K562 treated with DMSO at 1 percent for 48 hours (cell line): Measurements from ENCODE around the gene MPND. TPM values are rescaled to one million over a fixed set of nuclear protein-coding genes. Genes with fewer than 3 reads are reported as not detected.

Experiments
- total RNA-seq: library from RNA; unstranded; fragments of 300-600 nt; gene quantifications from 2 replicates; pipeline ENCODE4 v1.2.3, GENCODE V29; 2022; ENCODE audit warnings: low replicate concordance; ENCODE audit errors: extremely low read depth

The MPND gene, protein sequence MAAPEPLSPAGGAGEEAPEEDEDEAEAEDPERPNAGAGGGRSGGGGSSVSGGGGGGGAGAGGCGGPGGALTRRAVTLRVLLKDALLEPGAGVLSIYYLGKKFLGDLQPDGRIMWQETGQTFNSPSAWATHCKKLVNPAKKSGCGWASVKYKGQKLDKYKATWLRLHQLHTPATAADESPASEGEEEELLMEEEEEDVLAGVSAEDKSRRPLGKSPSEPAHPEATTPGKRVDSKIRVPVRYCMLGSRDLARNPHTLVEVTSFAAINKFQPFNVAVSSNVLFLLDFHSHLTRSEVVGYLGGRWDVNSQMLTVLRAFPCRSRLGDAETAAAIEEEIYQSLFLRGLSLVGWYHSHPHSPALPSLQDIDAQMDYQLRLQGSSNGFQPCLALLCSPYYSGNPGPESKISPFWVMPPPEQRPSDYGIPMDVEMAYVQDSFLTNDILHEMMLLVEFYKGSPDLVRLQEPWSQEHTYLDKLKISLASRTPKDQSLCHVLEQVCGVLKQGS
- not detected in 2 replicates for total RNA-seq

DNA sequence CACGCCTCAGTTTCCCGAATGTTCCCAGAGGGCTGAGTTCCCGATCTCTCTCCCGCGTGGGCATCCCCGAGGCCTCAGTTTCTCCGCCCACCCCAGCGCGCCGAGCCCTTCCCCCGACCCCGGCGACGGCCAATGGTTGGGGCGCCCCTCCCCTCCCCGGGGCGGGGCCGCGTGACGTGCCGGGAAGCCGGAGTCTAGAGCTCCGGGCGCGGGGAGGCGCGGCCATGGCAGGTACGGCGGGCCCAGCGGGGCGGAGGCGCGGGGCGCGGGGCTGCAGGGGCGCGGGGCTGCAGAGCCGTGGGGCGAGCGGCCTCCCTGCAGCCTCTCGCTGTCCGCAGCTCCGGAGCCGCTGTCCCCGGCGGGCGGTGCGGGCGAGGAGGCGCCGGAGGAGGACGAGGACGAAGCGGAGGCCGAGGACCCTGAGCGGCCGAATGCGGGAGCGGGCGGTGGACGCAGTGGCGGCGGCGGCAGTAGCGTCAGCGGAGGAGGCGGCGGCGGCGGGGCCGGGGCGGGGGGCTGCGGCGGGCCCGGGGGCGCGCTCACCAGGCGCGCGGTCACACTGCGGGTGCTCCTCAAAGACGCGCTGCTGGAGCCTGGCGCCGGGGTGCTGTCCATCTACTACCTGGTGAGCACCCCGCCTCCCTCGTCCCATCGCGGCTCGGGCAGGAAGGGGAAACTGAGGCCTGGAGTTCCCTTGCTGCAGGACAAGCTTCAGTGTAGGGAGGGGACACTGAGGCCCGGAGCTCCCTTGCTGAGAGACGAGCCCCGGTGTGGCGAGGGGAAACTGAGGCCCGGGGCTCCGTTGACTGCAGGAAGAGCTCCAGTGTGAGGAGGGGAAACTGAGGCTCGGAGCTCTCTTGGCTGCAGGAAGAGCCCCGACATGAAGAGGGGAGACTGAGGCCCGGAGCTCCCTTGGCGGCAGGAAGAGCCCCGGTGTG, at the start of gene MPND:
MPND (plus strand) TSS at position 193 of the 938 bp plus-strand sequence; CDS start at position 225, 32 bp downstream.

DNA sequence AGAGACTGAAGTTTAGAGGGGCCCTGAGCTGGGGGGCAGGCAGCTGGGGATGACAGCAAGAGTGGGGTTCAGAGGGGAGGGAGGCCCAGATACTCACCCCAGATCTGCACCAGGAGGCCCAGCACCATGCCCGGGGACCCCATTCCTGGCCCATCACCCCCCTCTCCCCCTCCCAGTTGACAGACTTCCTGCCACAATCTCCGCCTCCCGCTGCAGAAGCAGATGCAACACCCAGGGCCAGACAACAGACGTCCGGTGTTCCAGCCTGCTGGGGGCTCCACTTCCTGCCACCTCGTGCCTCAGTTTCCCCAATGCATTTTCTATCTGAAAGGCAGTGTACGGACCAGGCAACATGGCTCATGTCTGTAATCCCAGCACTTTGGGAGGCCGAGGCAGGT, 41.1 kb upstream of the MPND start, which contains the start of gene TMIGD2:
TMIGD2 (minus strand) TSS at position 147 of the 398 bp plus-strand sequence; CDS start at position 143, 4 bp downstream.

DNA sequence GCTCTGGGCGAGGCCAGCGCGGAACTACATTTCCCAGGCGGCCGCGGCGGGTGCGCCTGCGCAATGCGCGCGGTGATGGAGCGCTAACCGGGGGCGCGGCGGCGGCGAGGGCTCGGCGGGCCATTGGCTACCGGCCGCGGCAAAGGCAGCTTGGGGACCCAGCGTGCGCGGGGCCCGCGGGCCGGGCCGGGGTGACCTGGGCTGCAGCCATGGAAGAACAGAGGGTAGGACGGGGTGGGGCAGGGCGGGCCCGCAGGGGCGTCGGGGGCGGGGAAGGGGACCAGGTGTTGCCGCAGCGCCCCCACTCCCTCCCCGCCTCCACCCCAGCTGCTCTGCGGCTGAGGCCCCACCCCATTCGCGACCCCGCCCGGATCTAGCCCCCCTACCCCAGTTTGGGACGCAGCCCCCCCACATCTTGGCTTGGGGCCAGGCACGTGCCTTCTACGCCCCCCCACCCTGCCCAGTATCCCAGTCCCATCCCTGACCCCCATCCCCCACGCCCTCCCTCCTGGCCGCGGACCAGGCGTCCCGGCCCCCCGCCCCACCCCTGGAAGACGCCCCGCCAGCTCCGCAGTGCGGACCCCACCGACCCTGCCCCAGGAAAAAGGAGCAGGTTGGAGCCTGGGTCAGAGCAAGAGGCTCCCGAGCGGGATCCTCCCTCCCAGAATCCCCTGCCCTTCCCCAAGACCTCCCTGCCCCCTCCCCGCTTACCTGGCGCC, 38.7 kb upstream of the MPND start, which contains the start of gene FSD1:
FSD1 (plus strand) TSS at position 61 of the 719 bp plus-strand sequence; CDS start at position 210, 149 bp downstream.

DNA sequence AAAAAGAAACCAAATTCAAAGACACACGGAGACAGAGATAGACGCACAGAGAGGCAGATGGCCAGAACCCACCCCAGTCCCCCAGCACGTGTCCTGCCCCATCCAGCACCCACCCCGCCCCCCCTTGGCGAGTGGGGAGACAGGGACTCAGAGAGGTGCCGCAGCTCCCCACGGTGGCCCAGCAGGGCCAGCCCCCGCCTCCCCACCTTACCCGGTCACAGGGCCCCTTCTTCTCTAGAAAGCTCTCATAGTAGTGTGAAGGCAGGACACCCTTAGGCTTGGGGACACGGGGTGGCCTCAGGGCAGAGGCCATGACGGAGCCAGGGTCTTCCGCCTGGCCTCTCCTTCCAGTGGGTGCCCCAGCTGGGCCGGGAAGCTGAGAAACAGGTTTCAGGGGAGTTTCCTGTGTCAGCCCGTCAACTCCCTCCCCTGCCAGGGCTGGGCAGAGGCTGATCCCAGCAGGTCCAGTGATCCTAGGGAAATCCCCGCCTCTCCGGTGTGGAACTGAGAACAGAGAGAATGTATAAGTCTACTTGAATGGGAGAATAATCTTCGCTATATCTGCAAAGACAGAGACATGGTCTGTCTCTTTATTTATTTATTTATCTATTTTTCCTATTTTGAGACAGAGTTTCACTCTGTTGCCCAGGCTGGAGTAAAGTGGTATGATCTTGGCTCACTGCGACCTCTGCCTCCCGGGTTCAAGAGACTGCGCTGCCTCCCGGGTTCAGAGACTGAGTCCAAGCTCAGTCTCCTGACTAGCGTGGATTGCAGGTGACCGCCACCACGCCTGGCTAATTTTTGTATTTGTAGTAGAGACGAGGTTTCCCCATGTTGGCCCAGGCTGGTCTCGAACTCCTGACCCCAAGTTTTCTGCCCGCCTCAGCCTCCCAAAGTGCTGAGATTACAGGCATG, 4.7 kb upstream of the MPND start, which contains the start of gene STAP2:
STAP2 (minus strand) TSS at position 387 of the 915 bp plus-strand sequence; CDS start at position 313, 74 bp downstream.

DNA sequence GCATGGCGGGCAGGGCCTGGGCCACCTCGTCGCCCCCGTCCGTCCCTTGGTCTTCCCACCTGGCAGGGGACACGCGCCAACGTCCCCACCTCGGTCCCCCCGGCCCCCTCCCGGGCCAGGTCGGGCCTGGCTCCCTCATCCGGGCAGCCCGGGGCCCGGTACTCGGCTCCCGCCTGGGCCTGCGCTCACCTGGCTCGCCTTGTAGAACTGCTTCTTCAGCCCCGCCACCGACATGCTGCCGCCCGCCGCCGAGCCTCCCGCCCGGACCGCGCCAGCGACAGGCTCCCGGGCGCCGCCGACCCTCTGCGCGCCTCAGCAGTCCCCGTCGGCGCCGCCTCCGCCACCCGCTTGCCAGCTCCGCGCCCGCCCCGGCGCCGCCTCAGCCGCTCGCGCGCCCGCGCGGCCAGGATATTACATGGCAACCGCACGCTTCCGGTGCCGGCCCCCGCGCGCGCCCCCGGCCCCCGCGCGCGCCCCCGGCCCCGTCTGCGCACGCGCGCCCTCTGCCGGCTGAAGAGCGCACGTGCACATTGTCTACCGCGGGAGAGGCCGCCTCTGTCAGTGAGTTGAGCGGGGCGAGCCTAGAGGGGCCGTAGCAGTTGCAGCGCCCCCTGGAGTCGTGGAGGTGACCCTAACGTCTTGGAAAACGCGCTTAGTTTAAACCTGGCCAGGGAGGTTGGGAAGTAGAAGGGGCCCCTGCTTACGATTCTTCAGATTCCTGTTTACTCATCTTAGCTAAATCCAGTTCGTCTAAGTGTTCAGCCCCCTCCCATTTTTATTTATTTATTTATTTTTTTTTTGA, 57.0 kb downstream of the MPND start, which contains the start of gene SH3GL1:
SH3GL1 (minus strand) TSS at position 413 of the 802 bp plus-strand sequence; CDS start at position 234, 179 bp downstream.

DNA sequence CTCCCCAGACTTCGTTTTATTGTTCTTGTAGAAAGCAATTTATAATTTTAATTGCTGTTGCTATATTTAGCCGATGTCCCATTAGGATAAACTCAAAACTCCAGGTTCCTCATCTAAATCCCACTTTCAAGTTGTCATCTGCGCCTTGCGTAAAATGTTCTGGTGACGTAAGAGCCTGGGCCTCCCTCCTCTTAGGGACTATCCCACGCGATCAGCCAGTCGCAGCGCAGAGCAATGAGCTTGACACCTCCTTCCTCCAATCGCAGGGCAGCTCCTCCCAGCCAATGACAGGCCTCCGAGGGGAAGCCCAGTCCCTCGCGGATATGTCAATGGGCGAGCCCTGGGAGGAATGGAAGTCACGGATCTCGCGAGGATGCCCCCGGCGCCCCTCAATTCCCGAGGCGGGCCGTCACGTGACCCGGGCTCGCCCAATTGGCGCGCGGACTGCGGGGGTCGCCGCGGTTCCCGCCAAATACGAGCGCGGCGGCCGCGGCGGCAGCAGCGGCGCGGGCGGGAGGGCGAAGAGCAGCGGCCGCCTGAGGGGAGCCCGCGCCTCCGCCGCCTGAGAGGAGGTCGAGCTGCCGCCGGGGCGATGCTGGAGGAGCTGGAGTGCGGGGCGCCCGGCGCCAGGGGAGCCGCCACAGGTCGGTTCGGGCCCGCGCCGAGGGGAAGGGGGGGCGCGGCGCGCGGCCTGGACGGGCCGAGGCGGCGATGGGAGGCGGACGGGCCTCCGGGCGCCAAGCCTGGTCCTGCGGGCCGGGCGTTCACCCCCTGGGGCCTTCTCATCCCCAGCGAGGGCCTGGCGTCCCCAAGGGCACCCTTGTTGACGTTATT, 59.0 kb downstream of the MPND start, which contains the start of gene CHAF1A:
CHAF1A (plus strand) TSS at position 470 of the 834 bp plus-strand sequence; CDS start at position 593, 123 bp downstream.

Other genes with a start within 250 kb of the MPND start
- not detected in 2 replicates for gene MAP2K2, start 219.4 kb upstream of the MPND start, total RNA-seq
- gene CREB3L3, start 189.9 kb upstream of the MPND start, total RNA-seq, result not detected in 2 replicates
- not detected in 2 replicates for gene SIRT6, start 161.0 kb upstream of the MPND start, total RNA-seq
- gene ANKRD24, start 160.9 kb upstream of the MPND start, total RNA-seq, result not detected in 2 replicates
- gene EBI3, start 114.0 kb upstream of the MPND start, total RNA-seq, result not detected in 2 replicates
- gene YJU2, start 96.5 kb upstream of the MPND start, total RNA-seq, result not detected in 2 replicates
- gene SHD, start 64.3 kb upstream of the MPND start, total RNA-seq, result not detected in 2 replicates
- not detected in 2 replicates for gene TMIGD2, start 41.2 kb upstream of the MPND start, total RNA-seq
- gene FSD1, start 39.0 kb upstream of the MPND start, total RNA-seq, result not detected in 2 replicates
- not detected in 2 replicates for gene STAP2, start 4.7 kb upstream of the MPND start, total RNA-seq
- 179 TPM in 1 of 2 replicates, not detected in the other for gene SH3GL1, start 57.0 kb downstream of the MPND start, total RNA-seq
- gene CHAF1A, start 59.1 kb downstream of the MPND start, total RNA-seq, result not detected in 2 replicates
- gene UBXN6, start 114.2 kb downstream of the MPND start, total RNA-seq, result not detected in 2 replicates
- gene HDGFL2, start 128.7 kb downstream of the MPND start, total RNA-seq, result 312 TPM in 1 of 2 replicates, not detected in the other
- not detected in 2 replicates for gene PLIN4, start 174.9 kb downstream of the MPND start, total RNA-seq
- not detected in 2 replicates for gene PLIN5, start 191.7 kb downstream of the MPND start, total RNA-seq
- gene LRG1, start 196.5 kb downstream of the MPND start, total RNA-seq, result 123 TPM in 1 of 2 replicates, not detected in the other
- not detected in 2 replicates for gene SEMA6B, start 216.1 kb downstream of the MPND start, total RNA-seq